LNCaP clone FGC (cell line): ENCODE measurements around the gene OSBPL8.

Experiments used
- DNase-seq: peaks from one replicate; pipeline ENCODE4 v3.0.0-alpha.2; 2011; ENCODE audit warnings: low read depth
- H3K4me3 ChIP-seq: 2 replicates; pipeline ENCODE4 v1.5.1; 2011; ENCODE audit warnings: mild to moderate bottlenecking, low read depth, low read length, control low read depth
- TF ChIP-seq, protein P1 (sequence below): IDR thresholded peaks from 2 replicates; pipeline ENCODE4 v1.5.1; 2012; ENCODE audit warnings: mild to moderate bottlenecking; ENCODE audit not compliant: control insufficient read depth, insufficient read depth; ENCODE audit errors: extremely low read depth

Gene OSBPL8

DNA sequence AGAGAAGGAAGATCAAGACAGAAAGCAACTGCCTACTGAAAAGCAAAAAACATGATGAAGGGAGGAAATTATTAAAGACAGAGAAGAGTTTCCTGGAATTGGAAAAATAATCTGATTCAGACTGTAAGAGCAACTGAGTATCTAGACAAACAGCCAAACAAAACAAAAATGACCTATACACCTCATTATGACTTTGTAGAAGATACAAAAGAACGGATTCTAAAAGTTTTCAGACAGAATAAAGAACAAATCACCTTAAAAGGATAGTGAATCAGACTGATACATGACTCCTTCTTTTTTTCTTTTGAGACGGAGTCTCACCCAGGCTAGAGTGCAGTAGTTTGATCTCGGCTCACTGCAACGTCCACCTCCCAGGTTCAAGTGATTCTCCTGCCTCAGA, 10.4 kb downstream of the OSBPL8 start:
- no peak for DNase-seq
- H3K4me3 ChIP-seq, result no peak overlapping the region
- TF ChIP-seq, protein P1, sequence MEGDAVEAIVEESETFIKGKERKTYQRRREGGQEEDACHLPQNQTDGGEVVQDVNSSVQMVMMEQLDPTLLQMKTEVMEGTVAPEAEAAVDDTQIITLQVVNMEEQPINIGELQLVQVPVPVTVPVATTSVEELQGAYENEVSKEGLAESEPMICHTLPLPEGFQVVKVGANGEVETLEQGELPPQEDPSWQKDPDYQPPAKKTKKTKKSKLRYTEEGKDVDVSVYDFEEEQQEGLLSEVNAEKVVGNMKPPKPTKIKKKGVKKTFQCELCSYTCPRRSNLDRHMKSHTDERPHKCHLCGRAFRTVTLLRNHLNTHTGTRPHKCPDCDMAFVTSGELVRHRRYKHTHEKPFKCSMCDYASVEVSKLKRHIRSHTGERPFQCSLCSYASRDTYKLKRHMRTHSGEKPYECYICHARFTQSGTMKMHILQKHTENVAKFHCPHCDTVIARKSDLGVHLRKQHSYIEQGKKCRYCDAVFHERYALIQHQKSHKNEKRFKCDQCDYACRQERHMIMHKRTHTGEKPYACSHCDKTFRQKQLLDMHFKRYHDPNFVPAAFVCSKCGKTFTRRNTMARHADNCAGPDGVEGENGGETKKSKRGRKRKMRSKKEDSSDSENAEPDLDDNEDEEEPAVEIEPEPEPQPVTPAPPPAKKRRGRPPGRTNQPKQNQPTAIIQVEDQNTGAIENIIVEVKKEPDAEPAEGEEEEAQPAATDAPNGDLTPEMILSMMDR, result no peak

DNA sequence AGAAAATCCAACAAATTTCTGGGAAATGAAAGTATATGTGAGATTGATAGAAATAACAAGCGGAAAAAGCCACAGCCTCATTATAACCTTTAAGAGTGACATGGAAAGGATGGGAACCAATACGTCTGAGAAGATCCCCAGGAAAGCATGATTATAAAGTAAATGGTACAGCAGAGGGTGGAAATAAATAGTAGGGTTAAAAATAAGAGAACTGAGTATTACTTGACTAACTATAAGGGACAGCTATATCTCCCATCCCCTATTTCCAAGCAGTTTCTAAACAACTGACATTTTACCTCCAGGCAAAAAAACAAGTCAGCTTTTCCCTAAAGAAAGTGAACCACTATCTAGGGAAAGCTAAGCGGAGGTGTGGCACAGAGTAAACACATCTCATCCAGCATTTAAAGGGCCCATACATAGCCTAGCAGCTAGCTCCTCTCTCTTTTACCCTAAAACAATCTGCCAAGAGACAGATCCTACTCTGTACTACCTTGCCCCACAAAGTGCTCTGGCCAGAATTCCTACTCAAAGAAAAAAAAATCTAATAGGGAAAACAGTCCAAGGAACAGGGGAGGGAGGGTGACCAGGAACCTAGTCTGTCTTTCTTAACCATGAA, 11.2 kb downstream of the OSBPL8 start:
- no peak overlapping the region for H3K4me3 ChIP-seq
- no peak for DNase-seq
- TF ChIP-seq, protein P1, result no peak

DNA sequence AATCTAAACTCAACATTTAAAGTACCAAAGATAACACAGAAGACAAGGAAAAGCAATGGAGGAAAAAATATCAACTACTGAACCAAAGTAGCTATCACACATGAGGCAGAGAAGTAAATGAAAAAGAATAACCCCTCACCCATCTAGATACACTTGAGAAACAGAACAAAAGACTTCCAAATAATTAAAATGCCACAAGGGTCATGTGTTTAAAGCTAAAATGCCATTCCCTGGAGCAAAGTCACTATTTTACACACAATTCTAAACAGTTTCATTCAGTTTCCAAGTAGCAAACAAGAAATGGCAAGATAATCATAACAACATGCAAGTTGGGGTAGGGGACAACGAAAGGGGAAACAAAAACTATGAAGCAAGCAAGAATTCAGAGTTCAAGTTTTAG, 12.0 kb downstream of the OSBPL8 start:
- no peak for DNase-seq
- H3K4me3 ChIP-seq, result no peak overlapping the region
- TF ChIP-seq, protein P1, result no peak

DNA sequence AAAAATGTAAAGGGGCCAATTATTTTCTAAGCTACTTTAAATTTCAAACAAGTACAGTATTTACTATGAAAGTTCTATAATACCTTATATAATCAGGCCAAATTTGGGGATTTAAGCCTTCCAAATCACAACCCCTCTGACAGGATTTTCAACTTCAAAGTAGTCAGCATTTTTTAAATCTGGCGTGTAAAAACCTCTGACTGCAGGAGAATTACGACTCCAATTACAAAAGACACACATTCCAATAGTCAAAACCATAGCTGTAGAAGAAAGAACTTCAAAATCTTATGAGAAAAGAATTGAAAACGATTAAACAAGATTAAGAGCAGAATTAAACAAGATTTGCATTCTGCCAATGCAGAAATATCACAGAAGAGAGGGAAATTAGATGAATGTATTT, 12.7 kb downstream of the OSBPL8 start:
- TF ChIP-seq, protein P1, result no peak
- no peak for DNase-seq
- no peak overlapping the region for H3K4me3 ChIP-seq

DNA sequence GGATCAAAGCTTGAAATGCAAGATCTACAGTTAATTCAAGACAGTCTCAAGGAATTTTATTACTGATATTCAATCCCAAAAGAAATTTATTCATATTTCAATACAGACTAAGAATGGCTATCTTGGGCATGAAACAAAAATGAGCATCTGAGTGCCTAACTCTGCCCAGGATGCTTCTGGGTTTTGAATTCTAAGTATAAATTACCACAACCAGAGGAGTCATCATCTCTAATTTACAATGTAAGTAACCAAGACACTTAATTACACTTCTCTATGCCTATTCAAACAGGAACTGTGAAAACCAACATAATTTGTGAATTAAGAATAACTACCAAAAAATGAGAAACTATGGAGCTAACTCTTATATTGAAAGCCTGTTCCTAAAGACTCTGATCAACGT, 14.1 kb downstream of the OSBPL8 start:
- TF ChIP-seq, protein P1, result no peak
- DNase-seq, result no peak

DNA sequence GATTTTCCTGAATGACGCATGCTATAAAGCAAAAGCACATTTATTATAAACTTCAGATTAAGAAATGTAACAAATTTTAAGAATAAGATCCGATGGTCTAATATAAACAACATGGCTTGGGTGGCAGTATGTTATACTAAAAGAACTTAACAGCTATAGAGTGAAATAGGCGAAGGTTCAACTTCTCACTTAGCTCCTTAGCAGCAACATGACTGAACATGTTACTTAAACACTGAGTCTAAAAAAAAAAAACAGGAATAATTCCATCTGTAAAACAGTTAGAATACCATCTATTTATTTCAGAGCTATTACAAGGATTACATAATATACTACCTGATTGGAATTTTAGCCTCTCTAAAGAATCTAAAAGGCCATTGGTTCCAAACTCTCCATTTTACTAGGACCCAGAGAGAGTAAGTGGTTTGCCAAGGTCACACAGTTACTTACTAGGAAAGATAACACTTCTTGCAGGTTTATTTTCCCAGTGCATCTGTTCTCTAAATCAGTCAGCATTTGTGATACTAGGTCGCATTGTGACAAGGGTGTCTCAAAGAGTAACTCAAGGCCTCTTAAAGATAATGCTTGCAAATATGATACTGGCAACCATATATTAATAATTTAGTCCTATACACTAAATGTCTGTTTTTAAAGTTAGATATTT, 14.8 kb downstream of the OSBPL8 start:
- DNase-seq, result no peak
- TF ChIP-seq, protein P1, result no peak
- no peak overlapping the region for H3K4me3 ChIP-seq

More for the DNA sequence above, 14.1 kb downstream of the OSBPL8 start:
- no peak overlapping the region for H3K4me3 ChIP-seq
